ENCODE results near the gene RDH16. TPM values are rescaled to one million over a fixed set of nuclear protein-coding genes. Genes with fewer than 3 reads are reported as not detected.

Gene RDH16
- 0.31 and 0.39 TPM in 2 replicates for total RNA-seq (2021)
- long read RNA-seq, partial matches to known transcripts = 0 of 1 reads
- long read RNA-seq, other reads (novel, unspliced or antisense) = 1 of 1 reads

- no peaks in the 10 kb centered on the region for H3K4me1 ChIP-seq (ENCODE audit: insufficient read depth, low read length)
- no peak within 1 kb of the TSS for H3K4ac ChIP-seq (ENCODE audit: low read depth, low read length)
- no peak within 1 kb of the TSS for H2AK5ac ChIP-seq (ENCODE audit: insufficient read length, low read length)
- no peak within 1 kb of the TSS for H3K4me2 ChIP-seq (ENCODE audit: insufficient read depth, insufficient read length, low read length)
- no peak for TF ChIP-seq CTCF (conservative IDR thresholded peaks at IDR 0.05)
- no peak within 1 kb of the TSS for H2AFZ ChIP-seq (ENCODE audit: low read length)
- no peak within 1 kb of the TSS for H2BK15ac ChIP-seq (ENCODE audit: low read depth, low read length)
- H3K23me2 ChIP-seq (ENCODE audit: insufficient read length, low read depth, low read length, poor library complexity, severe bottlenecking) = no peaks in the 10 kb centered on the region
- H3K9me3 ChIP-seq (ENCODE audit: control insufficient read depth, low read depth, low read length) = peaks cover 12% of the 10 kb centered on the region
- Mint-ChIP-seq H3K9me3 (peaks cover 48 to 51% of the 10 kb centered on the region in 2 experiments), H3K4me1 (no peaks in the 10 kb centered on the region), H3K36me3 (ENCODE audit: insufficient read depth in 1 of 3, low read depth in 3 of 3) (peaks cover 0 to 4% (median under 1%) of the 10 kb centered on the region in 3 experiments; a peak in 5 of 7 replicates), H3K27ac (no peak within 1 kb of the TSS), H3K4me3 (no peak within 1 kb of the TSS; a peak in 1 of 5 replicates), H3K27me3 (ENCODE audit: low read depth) (peaks cover 35% of the 10 kb centered on the region)
- no CpG with 5 or more reads among the region's 10 CpGs for WGBS (ENCODE audit: extremely low coverage, insufficient read length, low lambda C conversion rate)
- H3K9ac ChIP-seq (ENCODE audit: extremely low read depth, insufficient read length, low read length) = no peak within 1 kb of the TSS
- peak; percentile 21 for DNase-seq
- H3T11ph ChIP-seq (ENCODE audit: low read length) = no peak within 1 kb of the TSS
- no peaks in the 10 kb centered on the region for H3K27me3 ChIP-seq (ENCODE audit: insufficient read depth, low read length)
- no peak within 1 kb of the TSS for H2BK12ac ChIP-seq (ENCODE audit: insufficient read length, low read depth, low read length)
- no peaks in the 10 kb centered on the region for H4K20me1 ChIP-seq (ENCODE audit: control insufficient read depth, insufficient read depth, insufficient read length)
- H2BK5ac ChIP-seq (ENCODE audit: insufficient read length, low read length) = no peak within 1 kb of the TSS
- H3K56ac ChIP-seq (ENCODE audit: insufficient read length, low read depth, low read length) = no peak within 1 kb of the TSS
- H2BK120ac ChIP-seq (ENCODE audit: low read depth, low read length, poor library complexity, severe bottlenecking) = no peak within 1 kb of the TSS
- H3K79me2 ChIP-seq (ENCODE audit: insufficient read depth, low read length) = no peaks in the 10 kb centered on the region
- no peak within 1 kb of the TSS for H3K27ac ChIP-seq (ENCODE audit: insufficient read length, low read depth, low read length)
- H4K5ac ChIP-seq (ENCODE audit: insufficient read length, low read depth, low read length) = no peak within 1 kb of the TSS
- H3K79me1 ChIP-seq (ENCODE audit: insufficient read depth, low read depth, low read length, poor library complexity, severe bottlenecking) = no peaks in the 10 kb centered on the region
- H3K14ac ChIP-seq (ENCODE audit: insufficient read depth, low read length) = no peak within 1 kb of the TSS
- H3K23ac ChIP-seq (ENCODE audit: insufficient read length, low read depth, low read length) = no peak within 1 kb of the TSS
- no peak within 1 kb of the TSS for H4K91ac ChIP-seq (ENCODE audit: insufficient read length, low read depth, low read length)
- H2BK20ac ChIP-seq (ENCODE audit: low read depth, low read length, poor library complexity, severe bottlenecking) = no peak within 1 kb of the TSS
- no peak within 1 kb of the TSS for H4K8ac ChIP-seq (replicated peaks; ENCODE audit: insufficient read length, low read depth, low read length)
- H3K18ac ChIP-seq (ENCODE audit: insufficient read length, low read depth, low read length) = no peak within 1 kb of the TSS
Observed at GRCh38 chr12:56957229-56958052, at the start of gene RDH16. Gene RDH16 (minus strand): TSS chr12:56957608. CDS start chr12:56957462, 146 bp downstream.
